K562 (cell line): Measurements from ENCODE around the gene ZNF12. TPM values are rescaled to one million over a fixed set of nuclear protein-coding genes. Genes with fewer than 3 reads are reported as not detected.

ENCODE experiments used
- ASH1L ChIP-seq: fragments of 450-650 bp; IDR thresholded peaks from 2 replicates; pipeline ENCODE4 v1.6.1; 2018; ENCODE audit warnings: borderline replicate concordance, mild to moderate bottlenecking, low read depth; ENCODE audit not compliant: partially characterized antibody
- DDX20 ChIP-seq: fragments of 450-650 bp; IDR thresholded peaks from 2 replicates; pipeline ENCODE4 v1.6.1; 2016; ENCODE audit warnings: missing genetic modification characterization, low read depth, mild to moderate bottlenecking, missing compliant biosample characterization, moderate library complexity
- EZH2 ChIP-seq: IDR thresholded peaks from 2 replicates; pipeline ENCODE4 v1.6.1; 2012; ENCODE audit warnings: low read depth, mild to moderate bottlenecking, inconsistent platforms, low read length, borderline replicate concordance
- GATA2 ChIP-seq: sonication (generic); formaldehyde crosslinking; IDR thresholded peaks from 2 replicates; pipeline ENCODE4 v1.4.0; 2020; ENCODE audit warnings: mild to moderate bottlenecking, missing genetic modification reagents
- IFI16 ChIP-seq: fragments of 250-450 bp; sonication (Bioruptor Pico); IDR thresholded peaks from 2 replicates; pipeline ENCODE4 v2.1.2; 2022; ENCODE audit warnings: mild to moderate bottlenecking, inconsistent platforms
- JUNB ChIP-seq: fragments of 450-650 bp; formaldehyde crosslinking; conservative IDR thresholded peaks from 2 replicates; pipeline ENCODE4 v1.4.0; 2020; ENCODE audit warnings: mild to moderate bottlenecking
- NR1H2 ChIP-seq: sonication (generic); formaldehyde crosslinking; IDR thresholded peaks from 2 replicates; pipeline ENCODE4 v1.4.0; 2020; ENCODE audit warnings: mild to moderate bottlenecking, missing genetic modification reagents
- ZBTB7A ChIP-seq: IDR thresholded peaks from 2 replicates; pipeline ENCODE4 v1.6.1; 2011; ENCODE audit warnings: low read depth, mild to moderate bottlenecking, low read length, moderate library complexity, borderline replicate concordance; ENCODE audit not compliant: control insufficient read depth
- ZNF75A ChIP-seq: fragments of 450-650 bp; formaldehyde crosslinking; IDR thresholded peaks from 2 replicates; pipeline ENCODE4 v1.4.0; 2020; ENCODE audit warnings: mild to moderate bottlenecking
- polyA plus RNA-seq, 8 experiments: library from polyadenylated mRNA; depleted of rRNA in 4 of 8; stranded (reverse) in 5 of 8; unstranded in 3 of 8; fragments of >200 nt; fragmentation: Nextera tagmentation in 2 of 8; fragmentation: Illumina TruSeq in 1 of 8; extraction: Ambion mirVana in 2 of 8; extraction: Trizol in 1 of 8; gene quantifications; 2 replicates each; pipeline versions ENCODE4 v1.2.1 to v1.2.3, GENCODE V29; 2011 to 2014; ENCODE audit warnings: inconsistent platforms in 1 of 8, missing spikeins in 1 of 8
- total RNA-seq, 7 experiments: library from RNA; depleted of rRNA in 6 of 7; stranded (reverse); fragments of >200 nt in 6 of 7; fragmentation: Illumina TruSeq in 2 of 7; extraction: Trizol in 2 of 7; gene quantifications; 2 replicates each; pipeline versions ENCODE4 v1.2.1 to v1.2.3, GENCODE V29; 2011 to 2021; ENCODE audit warnings: low replicate concordance in 1 of 7
- TF ChIP-seq, protein P1 (sequence below): fragments of 150-350 bp; IDR thresholded peaks from 2 replicates; pipeline ENCODE4 v1.6.1; 2014; ENCODE audit warnings: low read depth, mild to moderate bottlenecking, low read length, borderline replicate concordance
- TF ChIP-seq, protein P2 (sequence below): sonication (generic); formaldehyde crosslinking; IDR thresholded peaks from 2 replicates; pipeline ENCODE4 v1.8.1; 2023; ENCODE audit warnings: mild to moderate bottlenecking, missing genetic modification reagents
- TF ChIP-seq, protein P3 (sequence below): sonication (generic); formaldehyde crosslinking; IDR thresholded peaks from 2 replicates; pipeline ENCODE4 v1.9.0; 2022; ENCODE audit warnings: mild to moderate bottlenecking, missing genetic modification reagents
- TF ChIP-seq, protein P4 (sequence below): sonication (generic); formaldehyde crosslinking; IDR thresholded peaks from 2 replicates; pipeline ENCODE4 v1.8.1; 2023; ENCODE audit warnings: mild to moderate bottlenecking, missing genetic modification reagents
- TF ChIP-seq, protein P5 (sequence below): IDR thresholded peaks from 3 replicates; pipeline ENCODE4 v1.6.1; 2011; ENCODE audit warnings: borderline replicate concordance, mild to moderate bottlenecking; ENCODE audit not compliant: insufficient read length, insufficient read depth
- TF ChIP-seq, protein P6 (sequence below): sonication (generic); formaldehyde crosslinking; IDR thresholded peaks from 2 replicates; pipeline ENCODE4 v1.9.0; 2022; ENCODE audit warnings: mild to moderate bottlenecking, missing genetic modification reagents

ZNF12 gene
- total and polyA plus RNA-seq, 9 of the 15 experiments (the other 6 are each of a cell fraction or from before 2014, with no cell fraction given), result 5.8 to 32.3 (median 18.9) TPM

DNA sequence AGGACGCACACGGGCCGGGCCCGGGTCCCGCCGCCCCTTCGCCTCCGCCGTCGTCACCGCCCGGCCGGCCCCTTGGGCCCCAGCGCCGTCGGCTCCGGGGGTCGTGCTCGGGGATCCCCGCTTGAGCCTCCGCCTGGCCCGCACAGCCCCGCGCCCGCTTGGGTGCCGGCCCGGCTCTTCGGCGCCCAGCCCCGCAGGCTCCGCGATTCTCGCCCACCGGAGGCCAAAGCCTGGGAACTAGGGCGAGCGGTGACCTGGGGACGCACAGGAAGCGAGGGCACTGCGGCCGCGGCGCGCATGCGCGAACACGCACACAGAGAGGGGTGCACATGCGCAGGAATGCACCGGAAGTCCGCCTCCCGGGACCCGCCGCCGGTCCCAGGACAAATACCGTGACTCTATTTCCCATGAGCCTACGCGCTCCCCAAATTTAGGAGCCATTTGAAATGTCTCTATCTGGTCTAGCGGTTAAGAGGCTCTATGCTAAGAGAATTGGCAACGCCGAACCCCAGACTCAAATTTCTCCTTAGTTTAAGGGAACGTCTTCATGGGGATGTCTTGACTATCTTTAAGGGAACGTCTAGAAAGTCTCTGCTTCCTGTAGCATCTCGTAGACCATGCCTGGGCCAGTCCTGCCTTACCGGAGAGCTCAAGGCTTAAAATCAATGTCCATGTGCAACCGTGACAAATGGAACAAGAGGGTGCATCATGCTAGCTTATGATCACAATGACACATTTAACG, at the start of gene ZNF12 (continued):
- TF ChIP-seq, protein P1, sequence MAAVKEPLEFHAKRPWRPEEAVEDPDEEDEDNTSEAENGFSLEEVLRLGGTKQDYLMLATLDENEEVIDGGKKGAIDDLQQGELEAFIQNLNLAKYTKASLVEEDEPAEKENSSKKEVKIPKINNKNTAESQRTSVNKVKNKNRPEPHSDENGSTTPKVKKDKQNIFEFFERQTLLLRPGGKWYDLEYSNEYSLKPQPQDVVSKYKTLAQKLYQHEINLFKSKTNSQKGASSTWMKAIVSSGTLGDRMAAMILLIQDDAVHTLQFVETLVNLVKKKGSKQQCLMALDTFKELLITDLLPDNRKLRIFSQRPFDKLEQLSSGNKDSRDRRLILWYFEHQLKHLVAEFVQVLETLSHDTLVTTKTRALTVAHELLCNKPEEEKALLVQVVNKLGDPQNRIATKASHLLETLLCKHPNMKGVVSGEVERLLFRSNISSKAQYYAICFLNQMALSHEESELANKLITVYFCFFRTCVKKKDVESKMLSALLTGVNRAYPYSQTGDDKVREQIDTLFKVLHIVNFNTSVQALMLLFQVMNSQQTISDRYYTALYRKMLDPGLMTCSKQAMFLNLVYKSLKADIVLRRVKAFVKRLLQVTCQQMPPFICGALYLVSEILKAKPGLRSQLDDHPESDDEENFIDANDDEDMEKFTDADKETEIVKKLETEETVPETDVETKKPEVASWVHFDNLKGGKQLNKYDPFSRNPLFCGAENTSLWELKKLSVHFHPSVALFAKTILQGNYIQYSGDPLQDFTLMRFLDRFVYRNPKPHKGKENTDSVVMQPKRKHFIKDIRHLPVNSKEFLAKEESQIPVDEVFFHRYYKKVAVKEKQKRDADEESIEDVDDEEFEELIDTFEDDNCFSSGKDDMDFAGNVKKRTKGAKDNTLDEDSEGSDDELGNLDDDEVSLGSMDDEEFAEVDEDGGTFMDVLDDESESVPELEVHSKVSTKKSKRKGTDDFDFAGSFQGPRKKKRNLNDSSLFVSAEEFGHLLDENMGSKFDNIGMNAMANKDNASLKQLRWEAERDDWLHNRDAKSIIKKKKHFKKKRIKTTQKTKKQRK, result no peak
- TF ChIP-seq ZNF75A (CRISPR knock-in tag) (no peak), ZBTB7A (peak; percentile 60; the same call in 1 of the 2 replicates), IFI16 (CRISPR knock-in tag) (no peak), DDX20 (no peak), JUNB (CRISPR knock-in tag) (no peak), GATA2 (no peak), NR1H2 (CRISPR knock-in tag) (0 out of 2 replicates have a peak, but pooled peaks have one; percentile 1), EZH2 (no peak), ASH1L (no peak)
- TF ChIP-seq, protein P2, sequence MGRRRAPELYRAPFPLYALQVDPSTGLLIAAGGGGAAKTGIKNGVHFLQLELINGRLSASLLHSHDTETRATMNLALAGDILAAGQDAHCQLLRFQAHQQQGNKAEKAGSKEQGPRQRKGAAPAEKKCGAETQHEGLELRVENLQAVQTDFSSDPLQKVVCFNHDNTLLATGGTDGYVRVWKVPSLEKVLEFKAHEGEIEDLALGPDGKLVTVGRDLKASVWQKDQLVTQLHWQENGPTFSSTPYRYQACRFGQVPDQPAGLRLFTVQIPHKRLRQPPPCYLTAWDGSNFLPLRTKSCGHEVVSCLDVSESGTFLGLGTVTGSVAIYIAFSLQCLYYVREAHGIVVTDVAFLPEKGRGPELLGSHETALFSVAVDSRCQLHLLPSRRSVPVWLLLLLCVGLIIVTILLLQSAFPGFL (CRISPR knock-in tag), result no peak
- TF ChIP-seq, protein P3, sequence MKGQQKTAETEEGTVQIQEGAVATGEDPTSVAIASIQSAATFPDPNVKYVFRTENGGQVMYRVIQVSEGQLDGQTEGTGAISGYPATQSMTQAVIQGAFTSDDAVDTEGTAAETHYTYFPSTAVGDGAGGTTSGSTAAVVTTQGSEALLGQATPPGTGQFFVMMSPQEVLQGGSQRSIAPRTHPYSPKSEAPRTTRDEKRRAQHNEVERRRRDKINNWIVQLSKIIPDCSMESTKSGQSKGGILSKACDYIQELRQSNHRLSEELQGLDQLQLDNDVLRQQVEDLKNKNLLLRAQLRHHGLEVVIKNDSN (CRISPR knock-in tag), result 0 out of 2 replicates have a peak, but pooled peaks have one; percentile 6
- TF ChIP-seq, protein P4, sequence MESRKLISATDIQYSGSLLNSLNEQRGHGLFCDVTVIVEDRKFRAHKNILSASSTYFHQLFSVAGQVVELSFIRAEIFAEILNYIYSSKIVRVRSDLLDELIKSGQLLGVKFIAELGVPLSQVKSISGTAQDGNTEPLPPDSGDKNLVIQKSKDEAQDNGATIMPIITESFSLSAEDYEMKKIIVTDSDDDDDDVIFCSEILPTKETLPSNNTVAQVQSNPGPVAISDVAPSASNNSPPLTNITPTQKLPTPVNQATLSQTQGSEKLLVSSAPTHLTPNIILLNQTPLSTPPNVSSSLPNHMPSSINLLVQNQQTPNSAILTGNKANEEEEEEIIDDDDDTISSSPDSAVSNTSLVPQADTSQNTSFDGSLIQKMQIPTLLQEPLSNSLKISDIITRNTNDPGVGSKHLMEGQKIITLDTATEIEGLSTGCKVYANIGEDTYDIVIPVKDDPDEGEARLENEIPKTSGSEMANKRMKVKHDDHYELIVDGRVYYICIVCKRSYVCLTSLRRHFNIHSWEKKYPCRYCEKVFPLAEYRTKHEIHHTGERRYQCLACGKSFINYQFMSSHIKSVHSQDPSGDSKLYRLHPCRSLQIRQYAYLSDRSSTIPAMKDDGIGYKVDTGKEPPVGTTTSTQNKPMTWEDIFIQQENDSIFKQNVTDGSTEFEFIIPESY (CRISPR knock-in tag), result no peak
- TF ChIP-seq, protein P5, sequence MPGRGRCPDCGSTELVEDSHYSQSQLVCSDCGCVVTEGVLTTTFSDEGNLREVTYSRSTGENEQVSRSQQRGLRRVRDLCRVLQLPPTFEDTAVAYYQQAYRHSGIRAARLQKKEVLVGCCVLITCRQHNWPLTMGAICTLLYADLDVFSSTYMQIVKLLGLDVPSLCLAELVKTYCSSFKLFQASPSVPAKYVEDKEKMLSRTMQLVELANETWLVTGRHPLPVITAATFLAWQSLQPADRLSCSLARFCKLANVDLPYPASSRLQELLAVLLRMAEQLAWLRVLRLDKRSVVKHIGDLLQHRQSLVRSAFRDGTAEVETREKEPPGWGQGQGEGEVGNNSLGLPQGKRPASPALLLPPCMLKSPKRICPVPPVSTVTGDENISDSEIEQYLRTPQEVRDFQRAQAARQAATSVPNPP, result no peak
- TF ChIP-seq, protein P6, sequence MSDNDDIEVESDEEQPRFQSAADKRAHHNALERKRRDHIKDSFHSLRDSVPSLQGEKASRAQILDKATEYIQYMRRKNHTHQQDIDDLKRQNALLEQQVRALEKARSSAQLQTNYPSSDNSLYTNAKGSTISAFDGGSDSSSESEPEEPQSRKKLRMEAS (CRISPR knock-in tag), result no peak; the same call in 1 of the 2 replicates
